ENCODE data around the gene RASD2. TPM values are rescaled to one million over a fixed set of nuclear protein-coding genes. Genes with fewer than 3 reads are reported as not detected.

Gene RASD2
- total RNA-seq, 1 donor from 2014 or later = 0.27 TPM

DNA sequence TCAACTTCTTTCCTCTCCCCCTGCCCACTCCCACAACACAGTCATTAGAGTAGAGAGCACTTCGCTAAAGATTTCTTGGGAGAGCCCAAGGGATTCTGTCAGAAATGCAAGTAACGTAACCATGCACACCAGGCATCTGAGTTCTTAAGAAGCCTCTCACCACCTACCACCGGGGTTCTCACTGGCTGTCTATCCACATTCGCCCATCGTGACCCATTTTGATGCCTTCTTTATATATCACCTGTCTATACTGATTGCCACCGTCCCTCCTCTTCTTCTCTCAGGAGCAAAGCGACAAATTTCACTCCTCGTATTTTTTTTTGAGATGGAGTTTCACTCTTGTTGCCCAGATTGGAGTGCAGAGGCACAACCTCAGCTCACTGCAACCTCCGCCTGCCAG is 23.9 kb upstream of the RASD2 start:
- H3K27ac Mint-ChIP-seq (ENCODE audit: unreplicated experiment) = no peak overlapping the region
- no peaks in the 10 kb centered on the region for H3K36me3 Mint-ChIP-seq (ENCODE audit: low read depth)
- H3K4me1 Mint-ChIP-seq (ENCODE audit: low read depth) = no peaks in the 10 kb centered on the region
- DNase-seq (ENCODE audit: low spot score) = no peak
- no peaks in the 10 kb centered on the region for H3K9me3 Mint-ChIP-seq (ENCODE audit: low read depth)
- TF ChIP-seq, protein P1, sequence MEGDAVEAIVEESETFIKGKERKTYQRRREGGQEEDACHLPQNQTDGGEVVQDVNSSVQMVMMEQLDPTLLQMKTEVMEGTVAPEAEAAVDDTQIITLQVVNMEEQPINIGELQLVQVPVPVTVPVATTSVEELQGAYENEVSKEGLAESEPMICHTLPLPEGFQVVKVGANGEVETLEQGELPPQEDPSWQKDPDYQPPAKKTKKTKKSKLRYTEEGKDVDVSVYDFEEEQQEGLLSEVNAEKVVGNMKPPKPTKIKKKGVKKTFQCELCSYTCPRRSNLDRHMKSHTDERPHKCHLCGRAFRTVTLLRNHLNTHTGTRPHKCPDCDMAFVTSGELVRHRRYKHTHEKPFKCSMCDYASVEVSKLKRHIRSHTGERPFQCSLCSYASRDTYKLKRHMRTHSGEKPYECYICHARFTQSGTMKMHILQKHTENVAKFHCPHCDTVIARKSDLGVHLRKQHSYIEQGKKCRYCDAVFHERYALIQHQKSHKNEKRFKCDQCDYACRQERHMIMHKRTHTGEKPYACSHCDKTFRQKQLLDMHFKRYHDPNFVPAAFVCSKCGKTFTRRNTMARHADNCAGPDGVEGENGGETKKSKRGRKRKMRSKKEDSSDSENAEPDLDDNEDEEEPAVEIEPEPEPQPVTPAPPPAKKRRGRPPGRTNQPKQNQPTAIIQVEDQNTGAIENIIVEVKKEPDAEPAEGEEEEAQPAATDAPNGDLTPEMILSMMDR (IDR thresholded peaks at IDR 0.05) = no peak
- no peak overlapping the region for H3K4me3 Mint-ChIP-seq (ENCODE audit: unreplicated experiment)
- peaks cover 39% of the 10 kb centered on the region for H3K27me3 Mint-ChIP-seq (ENCODE audit: low read depth)

DNA sequence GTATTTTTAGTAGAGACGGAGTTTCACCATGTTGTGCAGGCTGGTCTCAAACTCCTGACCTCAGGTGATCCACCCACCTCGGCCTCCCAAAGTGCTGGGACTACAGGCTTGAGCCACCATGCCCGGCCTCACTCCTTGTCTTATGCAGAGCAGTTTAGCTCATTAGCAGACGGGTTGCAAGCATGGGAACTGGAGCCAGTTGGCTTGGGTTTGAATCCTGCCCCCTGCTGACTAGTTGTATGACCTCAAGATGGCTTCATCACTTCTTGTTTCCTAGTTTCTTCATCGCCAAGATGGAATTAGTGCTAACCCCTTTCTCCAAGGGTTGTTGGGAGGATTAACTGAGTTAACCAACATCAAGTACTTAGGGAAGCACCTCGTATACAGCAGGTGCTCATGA is 23.4 kb upstream of the RASD2 start:
- DNase-seq (ENCODE audit: low spot score) = no peak
- no peak overlapping the region for H3K27ac Mint-ChIP-seq (ENCODE audit: unreplicated experiment)
- no peak overlapping the region for H3K4me3 Mint-ChIP-seq (ENCODE audit: unreplicated experiment)
- no peaks in the 10 kb centered on the region for H3K36me3 Mint-ChIP-seq (ENCODE audit: low read depth)
- TF ChIP-seq, protein P1 (IDR thresholded peaks at IDR 0.05) = no peak
- H3K9me3 Mint-ChIP-seq (ENCODE audit: low read depth) = no peaks in the 10 kb centered on the region
- H3K4me1 Mint-ChIP-seq (ENCODE audit: low read depth) = no peaks in the 10 kb centered on the region
- H3K27me3 Mint-ChIP-seq (ENCODE audit: low read depth) = peaks cover 44% of the 10 kb centered on the region

DNA sequence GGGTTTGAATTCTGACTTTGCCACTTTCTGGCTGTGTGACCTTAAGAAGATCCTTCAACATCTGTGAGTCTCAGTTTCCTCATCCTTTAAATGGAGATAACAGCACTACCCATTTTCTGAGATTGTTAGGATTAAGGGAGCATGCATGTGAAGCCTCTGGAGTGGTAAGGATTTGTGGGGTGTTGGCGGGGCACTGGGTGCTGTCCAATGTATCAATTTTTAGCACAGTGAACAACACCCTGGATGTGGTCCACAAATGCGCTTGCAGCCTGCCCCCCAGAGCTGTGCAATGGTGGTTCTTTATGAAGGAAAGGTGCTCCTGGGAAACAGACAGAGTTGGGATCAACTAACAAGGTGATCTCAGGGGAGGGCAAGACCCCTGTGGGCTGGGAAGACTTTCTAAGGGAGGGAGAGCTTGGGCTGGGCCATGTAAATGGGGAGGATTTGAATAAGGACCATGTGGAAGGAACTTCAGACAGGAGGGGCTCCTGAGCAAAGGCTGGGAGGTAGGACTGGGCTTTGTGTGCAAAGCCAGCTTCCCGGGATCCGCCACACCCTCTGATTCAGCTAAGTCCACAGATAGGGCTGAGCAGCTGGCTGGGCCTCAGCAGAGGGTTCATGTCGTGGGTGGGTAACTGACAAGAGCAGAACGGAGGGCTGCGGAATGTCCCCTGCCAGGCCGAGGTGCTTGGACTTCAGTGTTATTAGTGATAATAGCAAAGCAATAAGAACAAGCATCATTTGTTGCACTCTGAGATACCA is 22.7 kb upstream of the RASD2 start:
- Mint-ChIP-seq H3K27ac (ENCODE audit: unreplicated experiment) (no peak overlapping the region), H3K9me3 (ENCODE audit: low read depth) (no peaks in the 10 kb centered on the region), H3K4me3 (ENCODE audit: unreplicated experiment) (no peak overlapping the region), H3K27me3 (ENCODE audit: low read depth) (peaks cover 46% of the 10 kb centered on the region), H3K36me3 (ENCODE audit: low read depth) (no peaks in the 10 kb centered on the region), H3K4me1 (ENCODE audit: low read depth) (no peaks in the 10 kb centered on the region)
- DNase-seq (ENCODE audit: low spot score) = no peak
- TF ChIP-seq, protein P1 (IDR thresholded peaks at IDR 0.05) = no peak

DNA sequence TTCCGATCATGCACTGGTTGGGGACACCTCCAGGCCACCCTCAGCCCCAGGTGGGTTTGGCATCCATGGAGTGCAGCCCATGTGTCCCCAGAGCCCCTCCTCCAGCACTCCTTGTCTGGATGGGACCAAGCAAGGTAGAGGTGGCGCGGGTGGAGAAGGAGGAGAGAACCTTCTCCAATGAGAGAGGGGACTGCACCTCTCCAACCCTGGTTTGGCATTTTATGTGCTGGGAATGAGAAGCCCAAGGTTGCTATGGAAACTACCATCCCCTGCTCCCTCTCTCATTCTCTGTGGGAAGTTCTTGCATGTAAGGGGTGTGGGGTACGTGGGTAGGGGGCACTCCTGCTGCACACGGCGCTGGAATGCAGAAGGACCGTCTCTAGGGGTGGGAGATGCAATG is 21.8 kb upstream of the RASD2 start:
- H3K4me1 Mint-ChIP-seq (ENCODE audit: low read depth) = no peaks in the 10 kb centered on the region
- H3K27me3 Mint-ChIP-seq (ENCODE audit: low read depth) = peaks cover 44% of the 10 kb centered on the region
- TF ChIP-seq, protein P1 (IDR thresholded peaks at IDR 0.05) = no peak
- H3K4me3 Mint-ChIP-seq (ENCODE audit: unreplicated experiment) = no peak overlapping the region
- H3K36me3 Mint-ChIP-seq (ENCODE audit: low read depth) = no peaks in the 10 kb centered on the region
- DNase-seq (ENCODE audit: low spot score) = no peak
- H3K9me3 Mint-ChIP-seq (ENCODE audit: low read depth) = no peaks in the 10 kb centered on the region
- no peak overlapping the region for H3K27ac Mint-ChIP-seq (ENCODE audit: unreplicated experiment)

DNA sequence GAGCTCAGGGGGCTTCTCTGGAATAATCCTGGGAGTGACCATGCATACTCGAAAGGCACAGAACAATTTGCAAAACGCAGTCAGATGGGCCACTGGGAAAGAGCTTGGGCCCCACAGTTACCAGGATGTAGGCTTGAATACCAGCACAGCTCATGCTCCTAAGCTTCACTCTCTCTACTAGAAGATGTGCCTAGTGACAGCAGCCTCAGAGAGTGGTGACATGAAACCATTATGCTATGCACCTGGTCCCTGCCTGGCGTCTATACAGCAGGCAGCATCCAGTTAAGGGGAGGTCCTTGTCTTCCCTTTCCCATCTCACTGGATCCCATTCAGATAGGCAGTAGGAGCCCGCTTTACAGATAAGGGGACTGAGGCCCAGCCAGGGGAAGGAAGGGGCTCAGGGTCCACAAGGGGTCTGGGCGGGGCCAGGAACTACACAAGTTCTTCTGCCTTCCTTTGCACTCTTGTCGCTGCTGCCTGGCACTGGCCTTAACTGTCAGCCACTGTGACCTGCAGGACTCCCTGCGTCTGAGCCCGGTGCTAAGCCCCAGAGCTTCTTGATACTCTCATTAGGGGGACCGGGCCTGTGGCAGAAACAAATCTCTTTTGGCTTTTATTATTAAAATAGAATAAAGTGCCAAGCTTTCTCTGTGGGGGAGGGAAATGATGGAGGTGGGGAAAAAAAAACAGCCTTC is 21.2 kb upstream of the RASD2 start:
- DNase-seq (ENCODE audit: low spot score) = no peak
- Mint-ChIP-seq H3K4me3 (ENCODE audit: unreplicated experiment) (no peak overlapping the region), H3K27ac (ENCODE audit: unreplicated experiment) (no peak overlapping the region), H3K9me3 (ENCODE audit: low read depth) (no peaks in the 10 kb centered on the region), H3K36me3 (ENCODE audit: low read depth) (no peaks in the 10 kb centered on the region), H3K4me1 (ENCODE audit: low read depth) (no peaks in the 10 kb centered on the region), H3K27me3 (ENCODE audit: low read depth) (peaks cover 43% of the 10 kb centered on the region)
- TF ChIP-seq, protein P1 (IDR thresholded peaks at IDR 0.05) = no peak
